ENCODE data around the gene TRERF1.

- TF ChIP-seq CTCF (IDR thresholded peaks at IDR 0.05) (no peak), ATF2 (CRISPR knock-in tag; IDR thresholded peaks at IDR 0.05; ENCODE audit: borderline replicate concordance, low read depth) (no peak), USF1 (CRISPR knock-in tag; IDR thresholded peaks at IDR 0.05) (no peak), JUN (CRISPR knock-in tag; IDR thresholded peaks at IDR 0.05) (no peak)
Measured at GRCh38 chr6:42341221-42341620, 110.5 kb downstream of the TRERF1 start.

All from WTC11 (cell line).